ENCODE results near the gene NINJ1.

The NINJ1 gene

DNA sequence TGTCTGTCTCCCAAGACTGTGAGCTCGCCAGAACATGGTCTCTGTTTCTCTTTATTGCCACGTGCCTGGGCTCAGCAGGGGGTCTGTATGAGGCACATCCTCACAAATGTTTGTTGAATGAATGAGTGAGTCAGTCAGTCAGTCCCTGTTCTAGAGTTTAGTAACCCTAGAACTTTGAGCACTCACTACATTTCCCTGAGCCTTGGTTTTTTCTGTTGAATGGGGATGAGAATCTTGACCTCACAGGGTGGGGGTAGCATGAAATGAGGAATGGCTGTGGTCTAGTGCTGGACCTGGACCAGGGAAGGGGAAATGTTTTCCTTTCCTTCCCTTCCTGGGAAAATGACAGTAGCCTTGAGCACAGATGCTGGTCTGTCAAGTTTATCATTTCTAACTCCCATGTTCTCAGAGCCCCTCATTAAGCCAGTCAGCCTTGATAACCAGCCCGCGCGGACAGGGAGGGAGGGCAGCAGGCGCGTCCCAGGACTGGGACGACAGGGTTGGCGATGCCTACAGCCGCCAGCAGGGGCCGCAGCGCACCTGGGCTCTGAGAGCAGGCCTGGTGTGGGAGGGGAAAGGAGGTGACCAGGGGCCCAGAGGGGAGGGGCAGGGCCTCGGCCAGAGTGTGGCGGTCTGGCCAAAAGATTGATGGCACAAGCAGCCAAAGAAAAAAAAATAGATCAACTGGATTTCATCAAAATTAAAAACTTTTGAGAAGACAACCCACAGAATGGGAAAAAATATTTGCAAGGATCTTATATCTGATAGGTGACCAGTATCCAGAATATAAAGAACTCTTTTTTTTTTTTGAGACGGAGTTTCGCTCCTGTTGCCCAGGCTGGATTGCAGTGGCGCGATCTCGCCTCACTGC lies 25.8 kb upstream of the NINJ1 start:
- DNase-seq: peak; percentile 75

DNA sequence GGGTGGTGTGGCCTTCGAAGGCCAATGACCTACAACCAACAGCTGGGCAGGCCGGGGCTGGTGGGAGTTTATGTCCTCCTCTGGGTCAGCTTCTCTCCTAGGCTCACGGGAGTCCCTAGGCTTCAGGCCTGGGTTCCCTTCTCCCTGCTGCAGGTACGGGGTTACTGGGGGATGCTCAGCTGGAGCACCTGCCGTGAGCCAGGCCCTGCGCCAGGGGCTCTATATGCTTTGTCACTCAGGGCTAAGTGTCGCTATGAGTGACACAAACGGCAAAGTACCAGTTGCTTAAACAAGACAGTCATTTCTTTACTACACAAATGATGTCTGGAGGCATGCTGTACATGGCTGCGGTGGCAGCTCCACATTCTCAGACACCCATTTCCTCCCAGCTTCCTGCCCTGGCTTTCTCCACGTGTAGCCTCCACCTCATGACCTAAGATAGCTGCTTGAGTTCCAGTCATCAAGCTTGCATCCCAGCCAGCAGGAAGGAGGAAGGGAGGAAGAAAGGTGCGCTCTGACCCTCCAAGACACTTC lies 22.5 kb upstream of the NINJ1 start:
- no peak for DNase-seq

GRCh38 chr9:93155716-93156474 lies 21.8 kb upstream of the NINJ1 start:
- DNase-seq: peak; percentile 26

GRCh38 chr9:93154293-93154903 lies 20.3 kb upstream of the NINJ1 start:
- DNase-seq: peak; percentile 52

DNA sequence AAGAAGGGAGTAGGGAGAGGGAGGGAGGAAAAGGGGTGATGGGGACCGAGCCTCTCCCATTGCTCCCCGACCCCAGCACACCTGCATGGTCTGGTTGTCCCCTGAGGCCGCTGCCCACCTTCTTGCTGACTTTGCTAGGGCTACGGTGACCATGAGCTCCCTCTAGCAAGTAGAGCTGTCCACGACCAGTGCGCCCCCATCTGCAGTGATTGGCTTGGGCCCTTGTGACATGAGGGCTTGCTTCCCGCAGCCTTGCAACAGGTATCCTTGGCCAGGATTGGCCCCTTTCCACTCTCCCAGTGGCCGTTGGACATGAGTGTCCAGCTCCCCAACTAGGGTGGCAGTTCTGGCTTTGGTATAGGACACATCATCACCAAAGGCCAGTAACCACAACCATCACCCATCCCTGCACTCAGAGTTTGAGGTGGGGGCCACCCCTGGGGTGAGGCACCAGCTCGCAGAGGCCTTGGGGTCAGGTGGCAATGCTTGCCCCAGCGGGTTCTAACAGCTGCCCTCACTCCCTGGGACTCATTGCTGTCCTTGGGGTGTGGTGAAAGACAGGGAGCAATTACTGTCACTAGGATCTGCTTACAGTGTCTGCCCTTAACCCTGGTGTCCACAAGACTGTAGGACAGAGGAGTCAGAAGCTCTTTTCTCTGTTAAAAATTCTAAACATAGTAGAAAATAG lies 17.2 kb upstream of the NINJ1 start:
- DNase-seq: no peak

DNA sequence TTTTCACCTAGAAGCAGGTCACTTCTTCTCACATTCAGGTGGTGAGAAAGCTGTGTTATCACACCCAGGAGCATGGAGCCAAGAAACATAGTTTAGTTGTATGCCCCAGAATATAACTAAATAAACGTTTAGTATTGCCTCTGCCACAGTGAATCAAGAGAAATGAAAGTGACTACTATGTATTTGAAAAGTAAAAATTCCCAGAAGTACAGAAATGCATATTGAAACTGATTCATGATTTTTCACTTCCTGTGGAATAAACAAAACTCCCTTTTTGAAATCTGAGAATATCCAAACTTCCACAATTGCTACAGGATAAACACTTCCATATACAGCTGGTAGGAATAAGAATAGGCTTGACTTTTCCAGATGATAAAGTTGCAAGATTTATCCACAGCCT lies 15.3 kb upstream of the NINJ1 start:
- peak; percentile 97 for DNase-seq

GRCh38 chr9:93148721-93149120 lies 14.7 kb upstream of the NINJ1 start:
- peak; percentile 83 for DNase-seq

GRCh38 chr9:93147632-93148031 lies 13.6 kb upstream of the NINJ1 start:
- no peak for DNase-seq

- DNase-seq: peak; percentile 92
Measured at GRCh38 chr9:93146696-93147095, 12.6 kb upstream of the NINJ1 start.

DNA sequence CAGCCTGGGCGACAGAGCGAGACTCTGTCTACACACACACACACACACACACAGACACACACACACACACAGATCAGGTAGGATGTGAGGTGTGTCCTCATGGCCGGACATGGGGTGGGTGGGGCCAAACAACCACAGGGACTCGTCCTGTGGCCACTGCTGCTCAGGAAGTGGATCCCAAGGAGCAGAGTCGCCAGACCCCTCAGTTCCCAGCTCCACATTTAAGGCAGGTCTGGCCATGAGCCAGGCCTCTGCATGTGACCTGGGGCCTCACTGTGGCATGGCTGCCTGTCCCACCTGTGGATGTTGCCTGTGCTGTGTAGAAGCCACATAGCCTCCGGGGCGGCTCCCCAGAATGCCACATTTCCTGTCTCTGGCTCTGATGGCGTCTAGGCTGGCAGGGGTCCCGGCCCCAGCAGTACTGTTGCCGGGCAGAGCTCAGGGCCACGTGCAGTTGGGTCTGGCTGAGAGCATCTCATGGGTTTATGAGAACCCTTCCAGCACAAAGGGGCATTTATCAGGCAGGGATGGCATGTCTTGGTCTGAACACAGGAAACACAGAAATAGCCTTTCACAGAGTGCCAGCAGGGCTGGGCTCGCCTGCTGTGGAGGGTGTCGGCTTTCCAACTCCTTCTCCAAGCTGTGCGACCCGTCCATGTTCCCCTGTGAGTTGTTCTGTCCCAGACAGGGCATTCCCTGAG lies 9.9 kb upstream of the NINJ1 start:
- no peak for DNase-seq

DNA sequence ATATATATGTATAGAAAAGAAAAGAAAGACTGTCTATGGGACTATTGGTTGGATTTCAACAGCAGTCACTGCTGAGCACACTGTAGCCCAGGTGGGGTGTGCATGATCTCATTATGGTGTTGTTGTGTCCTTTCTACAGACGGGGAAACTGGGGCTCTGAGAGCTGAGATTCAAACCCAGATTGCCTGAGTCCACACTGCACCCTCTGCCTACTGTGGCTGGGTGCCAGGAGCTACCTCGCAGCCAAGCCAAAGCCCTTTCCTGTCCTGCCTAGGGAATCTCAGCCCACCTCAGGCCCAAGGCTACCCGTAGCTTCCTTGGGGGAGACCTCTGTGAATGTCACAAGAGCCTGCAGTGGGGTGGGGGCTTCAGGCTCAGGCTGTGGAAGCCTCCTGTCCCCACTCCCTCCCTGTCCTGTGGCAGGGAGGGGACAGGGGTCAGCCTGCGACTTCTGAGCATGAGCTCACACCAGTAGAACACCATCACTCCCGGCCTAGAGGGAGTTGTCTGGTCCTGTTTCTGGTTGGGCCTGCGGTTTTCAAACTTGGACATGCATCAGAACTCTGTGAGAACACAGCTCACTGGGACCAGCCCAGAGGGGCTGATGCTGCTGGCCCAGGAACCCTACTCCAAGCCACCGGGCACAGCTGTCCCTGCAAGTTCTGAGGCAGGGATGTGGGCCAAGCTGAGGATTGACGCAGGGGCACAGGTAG lies 7.9 kb upstream of the NINJ1 start:
- no peak for DNase-seq

GRCh38 chr9:93139365-93140182 lies 5.5 kb upstream of the NINJ1 start:
- no peak for DNase-seq

DNA sequence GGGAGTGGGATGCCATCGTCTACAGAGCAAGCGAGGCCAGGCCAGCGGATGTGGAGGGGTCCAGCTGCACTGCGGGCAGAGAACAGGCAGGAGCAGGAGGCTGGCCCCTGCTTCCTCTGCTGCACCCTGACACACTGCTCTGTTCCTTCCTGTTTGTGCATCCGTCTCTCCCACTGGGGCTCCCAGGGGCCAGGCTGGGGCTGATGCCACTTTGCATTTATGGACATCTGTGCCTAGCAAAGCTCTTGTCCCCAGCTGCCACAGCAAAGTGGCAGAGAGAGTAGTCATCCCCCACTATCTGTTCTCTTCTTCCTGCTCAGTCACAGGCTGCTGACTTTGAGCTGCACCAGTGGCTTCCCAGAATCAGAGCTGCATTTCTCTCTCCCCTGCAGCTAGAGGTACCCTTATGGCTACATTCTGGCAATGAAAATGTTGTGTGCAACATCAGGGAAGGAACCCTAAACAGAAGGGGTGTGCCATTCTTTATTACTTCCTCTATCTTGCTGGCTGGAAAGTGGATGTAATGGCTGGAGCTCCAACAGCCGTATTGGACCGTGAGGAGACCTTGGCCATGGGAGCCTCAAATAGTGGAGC lies 4.2 kb upstream of the NINJ1 start:
- DNase-seq: no peak

- DNase-seq: no peak
Measured at GRCh38 chr9:93137362-93137761, 3.3 kb upstream of the NINJ1 start.

DNA sequence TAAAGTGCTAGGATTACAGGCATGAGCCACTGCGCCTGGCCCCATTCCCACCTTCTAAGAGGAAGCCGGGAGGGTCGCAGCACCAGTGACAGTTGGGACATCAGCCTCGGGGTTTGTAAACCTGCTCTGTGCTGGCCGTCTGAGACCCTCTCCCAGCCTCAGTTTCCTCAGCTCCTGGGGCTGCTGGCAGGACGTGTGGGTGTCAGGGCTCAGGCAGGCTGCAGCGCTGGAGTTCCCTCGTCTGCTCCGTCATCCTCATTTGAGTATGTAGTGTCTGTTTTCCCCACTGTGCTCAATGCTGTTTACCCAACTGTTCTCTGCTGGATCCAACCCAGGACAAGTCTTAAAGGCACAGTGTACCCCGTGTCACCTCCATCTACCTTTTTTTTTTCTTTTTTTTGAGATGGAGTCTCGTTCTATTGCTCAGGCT lies 2.0 kb upstream of the NINJ1 start:
- peak; percentile 82 for DNase-seq

DNA sequence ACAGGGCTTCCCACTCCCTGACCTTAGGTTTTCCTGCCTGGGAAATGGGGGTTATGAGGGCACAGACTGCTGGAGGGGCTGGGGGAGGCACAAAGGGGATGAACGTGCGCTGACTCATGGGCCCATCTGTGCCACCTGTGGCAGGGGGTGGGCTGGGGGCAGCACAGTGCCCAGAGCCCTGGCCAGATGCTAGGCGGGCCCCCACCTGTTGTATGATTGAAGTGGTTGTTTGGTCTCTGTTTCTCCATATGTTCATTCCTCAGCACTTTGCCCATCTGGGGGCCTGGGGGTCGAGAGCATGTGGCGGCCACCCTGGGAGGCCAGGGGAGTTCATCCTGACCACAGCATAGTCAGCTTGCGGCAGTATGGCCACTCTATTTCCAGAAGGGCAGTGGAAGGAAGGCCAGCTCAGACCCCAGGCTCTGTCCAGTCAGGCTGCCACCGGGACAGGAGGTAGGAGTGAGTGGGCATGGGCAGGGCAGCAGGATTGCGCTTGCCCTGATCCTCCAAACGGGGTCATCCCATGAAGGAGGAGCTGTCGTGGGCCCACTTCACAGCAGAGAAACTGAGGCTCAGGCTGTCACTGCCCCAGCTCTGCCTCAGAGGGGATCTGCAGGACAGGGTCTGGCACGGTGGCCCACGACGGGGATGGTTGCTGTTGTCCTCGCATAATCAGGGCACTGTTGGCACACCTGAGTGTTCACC lies 841 bp upstream of the NINJ1 start:
- peak; percentile 18 for DNase-seq

- peak; percentile 94 for DNase-seq
Measured at GRCh38 chr9:93133681-93134014, 403 bp downstream of the NINJ1 start.

DNA sequence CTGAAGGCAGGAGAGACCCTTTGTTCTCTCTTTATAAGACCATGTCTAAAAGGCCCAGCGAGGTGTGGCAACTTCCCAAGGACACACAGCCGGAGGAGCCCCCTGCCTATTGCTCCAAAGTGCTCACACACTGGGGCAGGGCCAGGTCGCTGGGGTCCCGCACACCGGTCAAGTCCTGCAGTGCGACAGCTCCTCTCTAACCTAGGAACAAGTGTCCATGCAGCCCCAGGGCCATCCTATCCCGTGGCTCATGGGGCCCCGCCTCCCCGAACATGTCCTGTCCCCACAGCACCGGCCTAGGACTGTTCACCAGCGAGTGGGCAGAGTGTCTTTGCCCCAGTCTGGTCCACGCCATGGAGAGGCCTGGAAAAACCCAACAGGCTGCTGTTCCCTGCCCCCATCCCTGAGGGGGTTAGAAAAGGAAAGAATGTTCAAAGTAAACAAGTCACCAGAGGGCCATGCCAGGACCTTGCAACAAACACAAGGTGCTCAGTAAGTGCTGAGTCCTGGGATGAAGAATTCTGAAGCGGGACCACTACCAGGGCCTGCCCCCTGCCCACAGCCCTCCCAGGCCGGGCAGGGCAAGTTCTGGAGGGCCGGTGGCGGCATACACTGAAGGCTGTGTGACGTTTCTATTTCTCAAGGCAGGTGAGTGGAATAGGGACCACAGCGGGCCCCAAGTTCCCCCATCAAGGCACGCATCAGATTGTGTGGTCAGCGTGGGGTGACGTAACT lies 938 bp downstream of the NINJ1 start:
- peak; percentile 56 for DNase-seq
